ENCODE results near the gene MCM3AP.
"Not testable (repeated sequence)": the region's sequence is repeated elsewhere in the genome, so short reads cannot be mapped to it uniquely, and the experiment has no call there.

The MCM3AP gene

DNA sequence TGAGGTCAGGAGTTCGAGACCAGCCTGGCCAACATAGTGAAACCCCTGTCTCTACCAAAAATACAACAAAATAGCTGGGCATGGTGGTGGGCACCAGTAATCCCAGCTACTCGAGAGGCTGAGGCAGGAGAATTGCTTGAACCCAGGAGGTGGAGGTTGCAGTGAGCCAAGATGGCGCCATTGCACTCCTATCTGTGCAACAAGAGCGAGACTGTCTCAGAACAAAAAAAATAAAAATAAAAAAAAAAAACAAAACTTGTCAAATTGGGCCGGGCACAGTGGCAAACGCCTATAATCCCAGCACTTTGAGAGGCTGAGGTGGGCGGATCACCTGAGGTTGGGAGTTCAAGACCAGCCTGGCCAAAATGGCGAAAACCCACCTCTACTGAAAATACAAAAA lies 24.8 kb upstream of the MCM3AP start:
- not testable (repeated sequence) for DNase-seq

DNA sequence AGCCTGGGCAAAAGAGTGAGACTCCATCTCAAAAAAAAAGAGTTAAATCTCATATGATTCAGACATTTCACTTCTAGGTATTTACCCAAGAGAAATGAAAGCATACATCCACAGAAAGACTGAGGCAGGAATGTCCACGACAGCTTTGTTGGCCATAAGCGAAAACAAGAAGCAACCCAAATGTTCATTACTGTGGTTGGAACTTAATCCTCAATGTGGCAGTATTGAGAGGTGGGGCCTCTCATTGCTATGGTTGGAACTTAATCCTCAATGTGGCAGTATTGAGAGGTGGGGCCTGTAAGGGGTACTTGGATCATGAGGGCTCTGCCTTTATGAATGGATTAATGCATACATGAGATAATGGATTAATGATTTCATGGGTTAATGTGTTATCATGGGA lies 23.0 kb upstream of the MCM3AP start:
- no peak for DNase-seq

DNA sequence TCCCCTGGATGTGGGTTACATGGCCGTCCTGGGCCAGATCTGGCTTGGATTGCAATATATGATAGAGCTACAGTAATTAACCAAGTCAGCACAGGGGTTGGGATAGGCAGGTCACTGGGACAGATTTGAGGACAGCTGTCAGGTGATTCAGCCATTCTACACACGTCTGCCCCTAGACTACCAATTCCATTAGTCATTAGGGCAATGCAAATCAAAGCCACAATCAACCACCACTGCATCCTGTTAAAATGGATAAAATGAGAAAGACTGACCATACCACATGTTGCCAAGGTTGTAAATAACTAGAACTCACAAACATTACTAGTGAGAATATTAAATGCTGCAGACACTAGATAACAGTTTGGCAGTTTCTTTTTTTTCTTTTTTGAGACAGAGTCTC lies 22.2 kb upstream of the MCM3AP start:
- DNase-seq, result no peak

DNA sequence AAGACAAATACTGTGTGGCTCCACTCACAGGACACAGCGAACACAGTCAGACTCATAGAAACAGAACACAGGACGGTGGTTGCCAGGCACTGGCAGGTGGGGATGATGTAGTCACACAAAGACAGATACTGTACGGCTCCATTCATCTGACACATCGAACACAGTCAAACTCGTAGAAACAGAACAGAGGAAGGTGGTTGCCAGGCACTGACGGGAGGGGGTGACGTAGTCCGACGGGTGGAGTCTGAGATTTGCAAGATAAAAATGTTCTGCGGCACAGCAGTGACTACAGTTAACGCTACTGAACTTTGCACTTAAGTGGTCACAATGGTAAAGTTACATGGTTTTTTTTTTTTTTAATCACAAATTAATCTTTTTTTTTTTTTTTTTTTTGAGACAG lies 19.5 kb upstream of the MCM3AP start:
- DNase-seq, result no peak

DNA sequence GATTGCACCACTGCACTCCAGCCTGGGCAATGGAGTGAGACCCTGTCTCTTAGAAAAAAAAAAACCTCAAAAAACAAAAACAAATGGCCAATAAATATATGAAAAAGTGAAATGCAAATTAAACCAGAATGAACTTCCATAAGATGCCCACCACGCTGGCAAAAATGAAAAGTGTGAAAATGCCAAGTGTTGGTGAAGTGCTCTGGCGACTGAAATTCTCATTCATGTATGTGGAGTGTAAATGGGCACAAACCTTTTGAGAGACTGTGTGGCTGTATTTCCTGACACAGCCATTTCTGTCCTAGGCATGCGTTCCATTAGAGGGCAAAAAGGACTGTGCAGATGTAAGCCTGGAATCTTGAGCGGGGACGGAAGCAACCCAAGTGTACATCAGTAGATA lies 19.0 kb upstream of the MCM3AP start:
- DNase-seq, result no peak

DNA sequence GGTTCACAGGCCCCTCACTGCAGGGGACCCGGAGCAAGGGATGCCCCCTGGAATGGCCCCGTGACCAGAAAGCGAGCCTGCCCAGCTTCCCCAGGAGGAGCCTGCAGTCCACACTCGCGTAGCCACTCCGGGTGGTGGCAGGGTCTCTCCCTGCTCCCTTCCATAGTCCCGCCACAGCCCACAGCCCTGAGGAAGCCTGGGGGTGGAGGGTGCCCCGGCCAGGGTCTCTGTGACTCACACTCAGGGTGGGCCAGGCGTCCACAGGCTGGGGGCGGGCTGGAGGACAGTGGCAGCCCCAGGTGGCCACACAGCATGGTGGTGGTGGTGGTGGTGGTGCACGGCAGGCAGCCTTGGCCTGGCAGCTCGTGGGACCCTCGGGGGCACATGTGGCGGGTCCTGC lies 16.3 kb upstream of the MCM3AP start:
- DNase-seq, result no peak

DNA sequence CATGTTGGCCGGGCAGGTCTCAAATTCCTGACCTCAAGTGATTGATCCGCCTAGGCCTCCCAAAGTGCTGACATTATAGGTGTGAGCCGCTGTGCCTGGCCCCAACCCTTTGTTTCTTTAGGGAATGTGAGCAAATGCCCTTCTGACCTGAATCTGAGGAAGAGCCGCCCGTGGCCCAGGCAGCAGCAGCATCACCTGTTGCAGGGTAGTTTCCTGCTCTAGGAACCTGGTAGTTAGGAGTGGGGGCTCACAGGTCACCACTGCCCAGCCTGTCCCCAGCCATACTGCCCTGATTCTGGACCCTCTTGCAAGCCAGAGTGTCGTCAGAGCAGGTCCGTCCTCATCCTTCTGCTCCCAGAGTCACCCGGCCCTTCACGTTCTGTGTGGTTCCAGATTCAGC lies 13.8 kb upstream of the MCM3AP start:
- DNase-seq, result no peak

DNA sequence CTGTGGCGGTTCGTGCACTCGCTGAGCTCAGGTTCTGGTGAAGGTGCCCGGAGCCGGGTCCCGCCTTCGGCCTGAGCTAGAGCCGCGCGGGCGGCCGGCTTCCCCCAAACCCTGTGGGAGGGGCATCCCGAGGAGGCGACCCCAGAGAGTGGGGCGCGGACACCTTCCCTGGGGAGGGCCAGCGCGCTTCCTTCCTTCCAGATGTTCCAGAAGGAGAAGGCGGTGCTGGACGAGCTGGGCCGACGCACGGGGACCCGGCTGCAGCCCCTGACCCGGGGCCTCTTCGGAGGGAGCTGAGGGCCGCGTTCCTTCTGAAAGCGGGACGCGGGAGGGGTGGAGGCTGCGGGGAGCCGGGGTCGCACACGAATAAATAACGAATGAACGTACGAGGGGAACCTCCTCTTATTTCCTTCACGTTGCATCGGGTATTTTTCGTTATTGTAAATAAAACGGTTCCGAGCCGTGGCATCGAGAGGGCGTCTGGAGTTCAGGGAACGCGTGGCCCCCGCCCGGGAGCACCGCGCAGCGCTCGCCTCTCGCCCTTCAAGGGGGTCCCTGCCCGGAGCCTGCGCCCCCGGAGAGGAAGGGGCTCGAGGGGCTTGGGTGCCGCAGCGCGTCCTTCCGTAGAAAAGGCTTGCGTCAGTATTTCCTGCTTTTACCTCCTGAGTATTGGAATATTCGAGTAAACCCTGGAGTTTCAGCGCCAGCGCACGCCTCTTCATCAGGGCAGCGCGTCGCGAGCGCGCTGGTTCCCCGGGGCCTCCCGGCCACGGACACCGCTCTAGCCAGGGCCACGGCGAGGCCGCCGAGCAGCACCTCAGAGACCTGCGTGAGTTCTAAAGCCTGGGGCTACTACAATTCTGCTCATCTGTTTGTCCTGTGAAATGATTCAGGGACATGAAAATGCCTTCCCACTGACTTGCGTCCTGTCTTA lies 12.2 kb upstream of the MCM3AP start:
- no peak for DNase-seq

DNA sequence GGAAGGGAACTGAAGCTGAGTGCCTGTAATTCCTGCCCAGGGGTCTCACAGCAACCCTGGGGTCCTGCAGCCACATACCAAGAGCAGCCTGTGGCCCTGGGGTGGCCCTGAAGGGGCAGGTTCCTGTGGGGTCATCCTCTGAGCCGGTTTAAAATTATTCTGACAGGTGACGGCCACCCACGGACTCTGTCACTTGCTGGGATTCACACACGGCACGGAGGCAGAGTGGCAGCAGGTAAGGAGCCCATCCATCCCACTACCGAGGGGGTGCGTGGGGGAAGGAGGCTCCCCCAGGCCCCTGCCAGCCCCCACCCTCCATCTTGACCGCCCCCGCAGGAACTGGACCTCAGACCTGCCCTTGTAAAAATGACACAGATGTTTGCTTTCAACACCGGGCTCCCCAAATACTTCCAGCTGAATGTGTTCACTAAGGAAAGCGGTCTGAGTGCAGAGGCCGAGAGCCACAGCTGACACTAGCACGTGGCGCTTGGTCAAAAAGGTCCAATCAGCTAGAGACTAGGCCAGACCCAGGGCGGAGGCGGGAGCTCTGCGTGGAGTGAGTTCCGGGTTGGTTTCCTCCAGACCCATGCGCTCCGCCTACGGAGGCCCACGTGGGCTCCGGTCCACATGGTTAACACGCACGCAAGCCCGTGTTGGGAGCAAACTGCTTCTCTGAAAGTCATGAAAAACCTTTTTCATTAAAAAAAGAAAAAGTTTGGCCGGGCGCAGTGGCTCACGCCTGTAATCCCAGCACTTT lies 10.8 kb upstream of the MCM3AP start:
- no peak for DNase-seq

DNA sequence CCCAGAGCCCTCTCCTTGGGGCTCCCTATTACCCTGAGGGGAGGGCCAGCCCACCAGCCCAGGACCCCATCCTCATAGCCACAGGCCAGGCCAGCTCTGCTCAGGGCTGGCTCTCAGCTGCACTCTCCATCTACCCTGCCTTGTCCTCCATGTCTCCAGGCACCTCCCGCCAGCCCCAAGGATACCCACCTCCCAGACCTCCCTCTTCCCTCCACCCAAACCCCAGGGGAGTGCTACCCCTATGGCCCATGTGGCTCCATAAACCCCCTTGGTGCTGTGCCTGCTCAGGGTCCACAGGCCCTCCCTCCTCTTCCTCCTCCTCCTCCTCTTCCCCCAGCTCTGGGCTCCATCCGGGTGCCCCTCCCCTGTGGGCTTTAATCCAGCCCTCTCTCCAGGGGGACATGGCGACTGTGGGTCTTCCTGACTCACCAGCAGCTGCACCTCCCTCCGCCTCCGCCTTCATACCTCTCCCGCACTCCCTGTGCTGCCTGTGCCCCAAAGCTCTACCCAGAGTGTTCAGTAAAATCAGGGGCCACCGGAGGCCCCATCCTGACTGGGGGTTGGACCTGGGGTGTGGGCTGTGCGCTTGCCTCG lies 9.9 kb upstream of the MCM3AP start:
- no peak for DNase-seq

DNA sequence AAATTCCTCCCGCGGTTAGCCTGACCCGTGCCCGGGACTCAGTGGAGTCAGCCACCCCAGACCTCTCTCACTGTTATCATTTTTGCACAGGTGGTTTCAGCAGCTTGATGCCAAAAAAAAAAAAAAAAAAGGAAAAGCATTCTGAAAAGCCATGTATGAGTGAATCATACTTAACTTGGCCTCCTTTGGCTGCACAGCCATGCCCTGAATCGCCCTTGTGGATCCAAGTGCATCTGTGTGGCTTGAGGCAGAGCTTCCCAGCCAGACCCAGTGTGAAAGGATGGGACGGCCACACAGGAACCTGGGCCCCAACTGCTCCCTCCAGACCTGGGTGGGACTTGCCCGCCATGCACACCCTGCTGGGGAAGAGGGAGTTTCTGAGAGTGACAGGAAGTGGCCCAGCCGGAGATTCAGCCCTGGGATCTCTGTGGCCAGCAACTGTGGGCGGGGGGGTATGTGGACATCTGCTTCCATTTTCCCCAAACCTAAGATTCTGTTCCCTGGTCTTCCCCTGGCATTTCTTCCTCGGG lies 9.3 kb upstream of the MCM3AP start:
- no peak for DNase-seq

DNA sequence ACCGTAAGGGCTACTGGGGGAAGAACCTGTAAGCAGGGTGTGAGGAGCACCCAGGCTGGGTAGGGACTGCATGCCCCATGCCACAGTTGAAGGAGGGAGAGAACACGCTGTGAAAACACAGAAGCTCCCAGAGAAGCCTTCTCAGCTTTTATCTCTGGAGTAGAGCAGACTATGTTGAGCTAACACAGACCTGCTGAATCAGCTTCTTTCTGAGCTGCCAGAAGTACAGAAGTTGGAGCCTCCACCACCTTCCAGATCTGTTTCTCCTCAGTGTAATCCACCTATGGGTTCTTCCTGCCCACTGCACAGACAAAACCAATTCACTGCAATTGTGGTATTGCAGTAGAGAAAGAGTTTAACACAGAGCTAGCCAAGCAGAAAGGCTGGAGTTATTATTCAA lies 6.2 kb upstream of the MCM3AP start:
- no peak for DNase-seq

DNA sequence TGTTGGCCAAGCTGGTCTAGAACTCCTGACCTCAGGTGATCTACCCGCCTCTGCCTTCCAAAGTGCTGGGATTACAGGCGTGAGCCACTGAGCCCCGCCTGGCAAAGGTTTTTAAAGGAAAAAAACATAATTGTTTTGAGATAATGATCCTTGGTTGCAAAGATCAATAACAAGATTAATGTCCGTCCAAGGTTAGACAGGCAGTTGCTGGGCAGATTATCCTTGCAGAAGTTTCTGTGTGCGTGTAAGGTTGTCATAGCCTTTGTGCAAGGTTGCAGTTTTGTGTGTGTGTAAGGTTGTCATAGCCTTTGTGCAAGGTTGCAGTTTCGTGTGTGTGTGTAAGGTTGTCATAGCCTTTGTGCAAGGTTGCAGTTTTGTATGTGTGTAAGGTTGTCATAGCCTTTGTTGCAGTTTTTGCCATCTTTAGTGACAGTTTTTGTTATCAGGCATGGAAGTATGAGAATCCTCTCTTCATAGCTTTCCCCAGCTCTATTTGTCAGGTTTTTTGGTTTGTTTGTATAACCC lies 4.3 kb upstream of the MCM3AP start:
- DNase-seq, result no peak

DNA sequence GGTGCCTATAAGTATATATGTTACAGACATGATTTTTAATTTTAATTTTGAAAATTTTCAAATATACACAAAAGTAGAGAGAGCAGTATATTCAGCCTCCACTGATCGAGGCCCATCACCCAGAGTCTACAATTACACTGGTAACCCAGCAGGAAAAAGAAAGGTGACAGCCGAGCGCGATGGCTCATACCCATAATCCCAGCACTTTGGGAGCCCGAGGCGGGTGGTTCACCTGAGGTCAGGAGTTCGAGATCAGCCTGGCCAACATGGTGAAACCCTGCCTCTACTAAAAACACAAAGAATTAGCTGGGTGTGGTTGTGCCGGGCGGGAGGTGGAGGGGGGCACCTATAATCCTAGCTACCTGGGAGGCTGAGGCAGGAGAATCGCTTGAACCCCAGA lies 2.1 kb upstream of the MCM3AP start:
- no peak for DNase-seq

DNA sequence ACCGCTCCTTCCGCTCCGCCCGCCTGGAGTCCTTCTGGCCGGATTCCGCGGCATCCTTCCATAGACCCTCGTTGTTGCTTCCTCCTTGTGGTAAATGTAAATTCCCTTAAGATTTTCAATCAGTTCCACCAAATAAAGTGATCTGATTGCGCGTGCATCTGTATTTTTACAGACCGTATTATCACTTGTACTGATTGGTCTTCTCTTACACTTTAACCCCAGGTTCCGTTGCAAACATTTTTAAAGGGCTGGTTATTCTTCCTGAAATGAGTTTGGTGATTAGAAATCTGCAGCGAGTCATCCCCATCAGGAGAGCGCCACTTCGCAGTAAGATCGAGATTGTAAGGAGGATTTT lies 1.2 kb upstream of the MCM3AP start:
- DNase-seq, result no peak

DNA sequence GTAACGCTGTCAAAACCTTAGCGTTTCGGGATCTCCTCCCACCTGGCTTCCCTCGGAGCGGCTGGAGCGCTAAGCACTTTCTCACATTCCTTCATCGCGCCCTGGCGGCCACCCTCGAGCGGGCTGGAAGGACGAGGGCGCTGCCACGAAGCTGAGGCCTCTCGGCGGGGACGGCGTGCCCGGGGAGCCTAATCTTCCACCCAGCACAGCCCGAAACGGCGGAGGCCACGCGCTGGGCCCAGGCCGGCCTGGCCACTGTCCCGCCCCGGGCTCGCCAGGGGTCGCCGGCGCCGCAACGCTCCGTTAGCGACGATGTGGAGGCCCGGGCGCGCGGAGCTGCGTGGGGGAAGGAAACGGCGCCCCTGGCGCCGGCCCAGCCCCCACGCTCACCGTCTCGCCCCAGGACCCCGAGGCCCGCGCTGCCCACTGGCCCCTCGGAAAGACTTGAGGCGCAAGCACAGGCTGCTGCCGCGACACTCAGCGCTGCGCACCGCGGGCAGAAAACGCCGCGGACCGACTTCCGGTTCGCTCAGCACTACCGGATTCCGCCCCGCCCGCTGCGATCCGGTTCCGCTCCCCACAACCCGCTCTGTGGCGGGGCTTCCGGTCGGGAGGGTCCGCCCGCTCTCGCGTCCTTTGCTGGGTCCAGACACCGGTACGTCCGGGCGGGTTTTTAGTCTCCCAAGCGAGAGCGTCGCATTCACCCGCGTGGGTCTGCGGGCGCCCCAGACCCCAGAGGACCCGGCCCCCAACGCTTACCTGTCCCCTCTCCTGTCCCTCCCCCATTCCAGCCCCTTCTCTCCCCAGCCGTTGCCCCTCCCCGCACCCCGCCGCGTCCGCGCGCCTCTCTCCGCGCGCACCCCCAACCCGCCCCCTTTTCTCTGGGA lies 593 bp upstream of the MCM3AP start, which contains the start of gene YBEY:
Gene YBEY, plus strand, starts transcription at position 582 of the 887 bp plus-strand sequence. CDS start 572 bp downstream, outside the sequence.
- DNase-seq, result peak; percentile 88

DNA sequence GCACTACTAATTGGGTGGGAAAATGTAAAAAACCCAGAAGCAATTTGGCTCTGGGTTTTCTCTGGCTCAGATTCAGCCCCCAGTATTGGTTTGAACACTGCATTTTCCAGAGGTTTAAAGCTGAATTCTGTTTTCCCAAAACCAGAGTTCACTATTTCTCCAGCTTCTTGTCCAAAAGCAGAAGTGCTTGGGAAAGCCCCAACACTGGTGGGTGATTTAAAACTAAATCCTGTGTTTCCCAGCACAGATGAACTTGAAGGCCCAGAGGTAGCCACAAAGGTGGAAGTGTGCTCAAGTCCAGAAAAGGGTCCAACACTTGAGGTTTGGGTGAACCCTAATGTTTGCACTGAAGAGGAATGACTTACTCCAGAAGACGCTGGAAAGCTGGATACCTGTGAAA lies 678 bp downstream of the MCM3AP start:
- no peak for DNase-seq

DNA sequence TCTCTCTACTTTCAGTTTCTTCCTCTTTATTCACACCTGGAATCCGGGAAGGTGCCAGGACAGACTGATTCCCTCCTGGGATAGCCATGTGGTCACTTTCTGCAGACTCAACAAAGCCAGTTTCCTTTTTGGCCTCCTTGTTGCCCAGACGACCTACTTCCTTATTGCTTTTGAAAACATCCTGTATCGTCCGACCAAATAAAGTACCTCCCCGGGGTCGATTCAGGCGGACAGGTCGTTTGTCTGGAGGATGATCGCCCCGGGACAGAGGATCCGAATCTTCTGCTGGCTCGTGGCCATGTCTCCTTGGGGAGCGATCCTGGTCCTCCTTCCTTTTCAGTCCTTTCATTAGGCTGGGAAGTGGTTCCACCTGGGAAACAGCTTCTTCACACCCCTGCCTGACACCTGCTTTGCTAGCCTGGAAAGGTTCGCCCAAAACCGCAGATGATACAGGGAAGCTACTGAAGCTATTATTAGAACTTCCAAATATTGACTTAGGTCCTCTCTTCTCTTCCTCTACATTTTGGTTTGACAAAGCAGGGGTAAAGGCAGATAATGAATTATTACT lies 1.2 kb downstream of the MCM3AP start:
- DNase-seq, result no peak

DNA sequence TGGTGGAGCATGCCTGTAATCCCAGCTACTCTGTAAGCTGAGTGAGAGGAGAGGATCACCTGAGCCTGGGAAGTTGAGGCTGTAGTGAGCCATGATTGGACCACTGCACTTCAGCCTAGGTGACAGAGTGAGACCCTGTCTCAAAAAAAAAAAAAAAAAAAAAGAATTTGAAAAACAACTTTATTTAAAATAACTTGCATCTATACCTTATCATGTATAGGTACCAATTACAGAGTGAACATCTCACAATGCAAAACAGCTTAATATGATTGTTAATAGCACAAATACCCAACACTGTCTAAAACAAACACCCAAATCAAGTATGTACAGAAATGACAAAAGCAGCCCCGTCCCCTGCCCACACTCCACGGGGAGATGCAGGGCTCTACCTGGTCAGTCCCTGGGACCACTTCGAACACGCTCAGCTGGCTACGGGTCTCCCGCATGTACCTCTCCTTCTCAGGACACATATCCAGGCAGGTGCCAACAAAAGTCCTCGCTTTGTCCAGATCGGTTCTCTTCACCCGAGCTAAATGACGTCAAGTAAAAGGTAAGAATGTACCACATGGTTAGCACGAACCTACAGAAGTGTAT lies 10.5 kb downstream of the MCM3AP start:
- no peak for DNase-seq

DNA sequence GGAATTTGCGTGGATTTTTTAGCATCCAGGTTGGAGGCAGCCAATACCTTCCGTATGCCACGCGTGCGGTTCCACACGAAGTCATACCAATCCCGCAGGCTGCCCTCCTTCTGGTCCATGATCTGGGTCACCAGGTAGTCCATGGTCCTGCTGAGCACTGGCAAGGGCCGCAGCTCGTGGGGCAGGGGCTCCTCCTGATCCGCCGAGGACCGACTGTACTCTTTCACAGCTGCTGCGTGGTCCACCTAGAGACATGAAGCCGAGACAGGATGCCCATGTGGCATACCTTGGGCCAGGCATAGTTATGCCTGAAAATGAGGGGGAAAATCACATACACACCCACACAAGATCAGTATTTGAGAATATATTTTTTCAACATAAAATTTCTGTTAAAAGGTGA lies 12.1 kb downstream of the MCM3AP start:
- no peak for DNase-seq

DNA sequence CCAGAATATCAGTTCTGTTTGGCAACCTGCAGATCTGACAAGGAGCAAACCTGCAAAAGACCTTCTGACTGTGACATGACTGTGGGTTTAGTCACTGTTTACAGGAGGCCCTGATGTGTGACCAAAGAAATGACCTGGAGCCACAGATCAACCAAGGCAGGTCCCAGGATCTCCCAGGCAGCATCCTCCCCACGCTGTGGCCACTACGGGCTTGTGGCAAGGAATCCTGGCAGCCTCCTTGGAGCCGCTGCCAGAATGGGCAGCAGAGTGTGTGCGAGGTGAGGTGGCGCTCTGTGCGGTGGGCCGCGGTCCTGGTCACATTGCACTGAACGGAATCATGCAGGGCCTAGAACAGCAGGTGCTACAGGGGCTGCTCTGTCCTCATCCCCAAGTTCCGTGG lies 15.9 kb downstream of the MCM3AP start:
- no peak for DNase-seq

DNA sequence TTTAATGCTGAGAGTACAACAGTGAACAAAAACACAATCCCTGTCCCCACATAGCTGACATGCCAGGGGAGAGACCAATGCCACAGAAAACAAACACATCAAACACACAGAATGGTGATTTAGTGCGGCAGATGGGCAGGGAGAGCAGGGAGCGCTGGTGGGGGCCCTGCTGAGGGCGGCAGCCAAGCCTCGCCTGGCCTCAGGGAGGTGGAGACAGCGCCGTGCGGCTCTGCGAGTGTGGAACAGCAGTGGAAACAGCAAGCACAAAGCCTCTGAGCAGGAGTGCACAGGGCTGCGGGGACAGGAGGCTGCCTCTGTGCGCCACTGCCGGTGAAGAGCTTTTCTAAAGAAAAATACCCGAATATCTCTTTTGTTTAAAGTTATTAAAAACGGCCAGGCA lies 17.0 kb downstream of the MCM3AP start:
- DNase-seq, result no peak

All from NCI-H2171 (cell line).